ENCODE data around the gene CLHC1.

GRCh38 chr2:55277310-55277709, 45.2 kb upstream of the CLHC1 start:
- no peak for TF ChIP-seq POLR2A (IDR thresholded peaks at IDR 0.05)
- TF ChIP-seq EP300 (IDR thresholded peaks at IDR 0.05) = no peak
- no peak for TF ChIP-seq CTCF (IDR thresholded peaks at IDR 0.05)

Measured in ovary (tissue), 3 donors.